Caco-2 (cell line): ENCODE data around the gene ICA1. TPM values are rescaled to one million over a fixed set of nuclear protein-coding genes. Genes with fewer than 3 reads are reported as not detected.

Source experiments
- BruUV-seq: library from RNA; stranded (reverse); fragments of 400-500 nt; replicated peaks from 2 replicates; lab custom pipeline; 2021; lab: Mats Ljungman, UMichigan
- CTCF ChIA-PET: fragments of 300-600 bp; sonication (Branson Sonifier 250); formaldehyde crosslinking; loops from one replicate; lab custom pipeline; 2022; ENCODE audit warnings: antibody characterized with exemption; lab: Charles Lee
- POLR2A ChIA-PET: fragments of 300-600 bp; sonication (Branson Sonifier 250); formaldehyde crosslinking; loops from one replicate; lab custom pipeline; 2022; ENCODE audit warnings: antibody characterized with exemption; lab: Charles Lee
- DNase-seq, 2 experiments: peaks; one replicate each; pipeline versions ENCODE4 v3.0.0 to v3.0.0-alpha.2; 2020 to 2022
- H3K27me3 ChIP-seq: replicated peaks from 2 replicates; pipeline ENCODE4 v1.6.0; 2011; ENCODE audit warnings: low read length; ENCODE audit not compliant: control insufficient read depth, insufficient read depth
- H3K36me3 ChIP-seq: 2 replicates; pipeline ENCODE4 v1.5.1; 2011; ENCODE audit warnings: low read length; ENCODE audit not compliant: control insufficient read depth, insufficient read depth
- H3K4me1 ChIP-seq: fragments of 250-450 bp; sonication (Bioruptor Pico); 2 replicates; pipeline ENCODE4 v1.5.1; 2020; ENCODE audit warnings: mild to moderate bottlenecking
- H3K4me3 ChIP-seq: 2 replicates; pipeline ENCODE4 v1.5.1; 2011; ENCODE audit warnings: low read depth, mild to moderate bottlenecking, control low read depth, low read length
- H3K9me3 ChIP-seq: fragments of 250-450 bp; sonication (Bioruptor Pico); 2 replicates; pipeline ENCODE4 v1.5.1; 2020; ENCODE audit warnings: mild to moderate bottlenecking, moderate library complexity
- H3K27ac Mint-ChIP-seq: one replicate; pipeline ENCODE4 v1.8.0; 2022; ENCODE audit warnings: mixed read lengths; ENCODE audit not compliant: unreplicated experiment
- H3K27me3 Mint-ChIP-seq: one replicate; pipeline ENCODE4 v1.8.0; 2022; ENCODE audit warnings: mixed read lengths; ENCODE audit not compliant: insufficient read depth, unreplicated experiment
- H3K36me3 Mint-ChIP-seq: one replicate; pipeline ENCODE4 v1.8.0; 2022; ENCODE audit warnings: mild to moderate bottlenecking, mixed read lengths; ENCODE audit not compliant: insufficient read depth, unreplicated experiment
- H3K4me1 Mint-ChIP-seq: one replicate; pipeline ENCODE4 v1.8.0; 2022; ENCODE audit warnings: low read depth, mixed read lengths; ENCODE audit not compliant: unreplicated experiment
- H3K4me3 Mint-ChIP-seq: one replicate; pipeline ENCODE4 v1.8.0; 2022; ENCODE audit warnings: mild to moderate bottlenecking, moderate library complexity, mixed read lengths; ENCODE audit not compliant: unreplicated experiment
- H3K9me3 Mint-ChIP-seq: one replicate; pipeline ENCODE4 v1.8.0; 2022; ENCODE audit warnings: mixed read lengths; ENCODE audit not compliant: unreplicated experiment
- intact Hi-C: fragments of 100-400 bp; cut with micrococcal nuclease; formaldehyde crosslinking; loops from one replicate; pipeline ENCODE4 v1.10.0; 2022; ENCODE audit not compliant: unreplicated experiment
- total RNA-seq: library from RNA; stranded (reverse); gene quantifications from 2 replicates; pipeline ENCODE4 v1.2.3, GENCODE V29; 2022
- TF ChIP-seq, protein P1 (sequence below), 2 experiments: fragments of 200-600 bp in 1 of 2; IDR thresholded peaks; 1 replicate in 1 of 2; 2 replicates in 1 of 2; pipeline versions ENCODE4 v1.5.1 to v1.8.0; 2011 to 2022; ENCODE audit warnings: antibody characterized with exemption in 1 of 2, control low read depth in 1 of 2, inconsistent platforms in 1 of 2, low read depth in 1 of 2, low read length in 1 of 2, mild to moderate bottlenecking in 1 of 2, moderate library complexity in 1 of 2; ENCODE audit not compliant: insufficient read depth in 1 of 2, severe bottlenecking in 1 of 2, unreplicated experiment in 1 of 2

The ICA1 gene
- total RNA-seq, 1 experiment from 2014 or later = 34.2 TPM

DNA sequence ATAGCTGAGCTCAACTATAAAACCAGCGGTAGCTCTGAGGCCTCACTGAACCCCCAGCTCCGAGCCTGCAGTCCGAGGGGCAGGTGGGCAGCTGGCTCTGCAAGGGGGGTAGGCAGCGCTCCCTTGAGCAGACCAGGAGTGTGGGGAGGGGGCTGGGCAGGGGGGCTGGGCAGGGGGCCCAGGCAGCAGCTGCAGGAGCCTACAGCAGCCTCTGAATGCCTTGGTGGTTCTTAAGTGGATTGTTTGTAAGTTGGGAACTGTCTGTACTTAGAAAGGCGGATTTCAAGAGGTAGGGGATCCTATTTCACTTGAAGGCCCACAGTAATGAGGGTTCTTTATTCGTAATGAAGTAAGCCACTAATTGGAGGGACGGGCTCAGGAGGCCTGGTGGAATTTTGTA is 72.3 kb downstream of the ICA1 start:
- no TSS peak for BruUV-seq
- H3K27me3 Mint-ChIP-seq = no peaks in the 10 kb centered on the region
- ChIA-PET CTCF (interaction anchor here (1.0 to 1.6 kb wide), 3 partner anchors 106 to 765 kb away, joined by 3 to 5 read pairs (median 4); no protein-coding TSS in a partner anchor), POLR2A (no interaction called here)
- intact Hi-C loops = loop anchor here (1.0 kb wide), 1 partner anchor 527 kb away; no protein-coding TSS in a partner anchor
- H3K36me3 Mint-ChIP-seq = no peaks in the 10 kb centered on the region
- no peaks in the 10 kb centered on the region for H3K9me3 ChIP-seq
- no peak overlapping the region for H3K27ac Mint-ChIP-seq
- no peaks in the 10 kb centered on the region for H3K27me3 ChIP-seq
- no peaks in the 10 kb centered on the region for H3K4me1 Mint-ChIP-seq
- TF ChIP-seq, protein P1, sequence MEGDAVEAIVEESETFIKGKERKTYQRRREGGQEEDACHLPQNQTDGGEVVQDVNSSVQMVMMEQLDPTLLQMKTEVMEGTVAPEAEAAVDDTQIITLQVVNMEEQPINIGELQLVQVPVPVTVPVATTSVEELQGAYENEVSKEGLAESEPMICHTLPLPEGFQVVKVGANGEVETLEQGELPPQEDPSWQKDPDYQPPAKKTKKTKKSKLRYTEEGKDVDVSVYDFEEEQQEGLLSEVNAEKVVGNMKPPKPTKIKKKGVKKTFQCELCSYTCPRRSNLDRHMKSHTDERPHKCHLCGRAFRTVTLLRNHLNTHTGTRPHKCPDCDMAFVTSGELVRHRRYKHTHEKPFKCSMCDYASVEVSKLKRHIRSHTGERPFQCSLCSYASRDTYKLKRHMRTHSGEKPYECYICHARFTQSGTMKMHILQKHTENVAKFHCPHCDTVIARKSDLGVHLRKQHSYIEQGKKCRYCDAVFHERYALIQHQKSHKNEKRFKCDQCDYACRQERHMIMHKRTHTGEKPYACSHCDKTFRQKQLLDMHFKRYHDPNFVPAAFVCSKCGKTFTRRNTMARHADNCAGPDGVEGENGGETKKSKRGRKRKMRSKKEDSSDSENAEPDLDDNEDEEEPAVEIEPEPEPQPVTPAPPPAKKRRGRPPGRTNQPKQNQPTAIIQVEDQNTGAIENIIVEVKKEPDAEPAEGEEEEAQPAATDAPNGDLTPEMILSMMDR (IDR thresholded peaks at IDR 0.05; ENCODE audit: insufficient read depth in 1 of 2, low read depth in 1 of 2, low read length in 1 of 2, severe bottlenecking in 1 of 2, unreplicated experiment in 1 of 2) = no peak
- H3K4me3 Mint-ChIP-seq = no peak overlapping the region
- no peaks in the 10 kb centered on the region for H3K9me3 Mint-ChIP-seq
- 0 out of 2 replicates have a peak, but pooled peaks cover 6% of the 10 kb centered on the region for H3K4me1 ChIP-seq
- no peak for DNase-seq
- no peaks in the 10 kb centered on the region for H3K36me3 ChIP-seq
- no peak overlapping the region for H3K4me3 ChIP-seq

DNA sequence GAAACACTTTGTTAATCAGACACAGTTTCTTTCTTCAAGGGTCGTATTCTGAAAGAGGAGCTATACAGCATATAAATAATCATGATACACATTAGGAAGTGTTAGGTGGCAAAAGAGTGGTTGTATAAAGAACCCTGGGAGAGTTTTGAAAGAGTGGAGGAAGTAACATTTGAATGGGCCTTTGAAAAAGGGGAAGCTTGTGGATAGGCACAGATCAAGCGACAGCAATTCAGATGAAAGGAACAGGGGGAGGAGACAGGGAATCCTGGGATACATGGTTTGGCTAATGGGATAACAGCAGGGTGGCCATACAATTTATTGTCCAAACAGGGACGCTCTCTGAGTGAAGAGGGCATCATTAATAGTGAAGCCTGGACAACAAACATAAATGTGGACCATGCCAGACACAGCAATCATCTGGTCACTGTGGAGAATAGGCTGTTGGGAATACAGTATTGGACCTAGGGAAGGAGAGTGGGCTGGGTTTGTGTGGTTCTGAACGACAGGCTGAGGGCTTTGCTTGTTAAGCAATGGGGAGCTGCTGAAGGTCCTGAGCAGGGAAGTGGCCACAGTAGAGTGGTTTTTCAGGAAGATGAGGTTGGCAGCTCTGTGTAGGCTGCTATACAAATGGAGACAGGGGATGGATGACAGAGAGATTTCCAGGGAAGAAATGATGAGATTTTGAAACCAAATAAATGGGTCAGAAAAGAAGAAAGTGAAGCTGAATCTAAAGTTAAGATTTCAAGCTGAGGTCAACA is 75.9 kb downstream of the ICA1 start:
- Histone ChIP-seq H3K36me3 (no peaks in the 10 kb centered on the region), H3K4me3 (no peak overlapping the region), H3K27me3 (no peaks in the 10 kb centered on the region), H3K4me1 (0 out of 2 replicates have a peak, but pooled peaks cover 6% of the 10 kb centered on the region), H3K9me3 (no peaks in the 10 kb centered on the region)
- POLR2A ChIA-PET = no interaction called here
- no peak overlapping the region for H3K4me3 Mint-ChIP-seq
- intact Hi-C loops = no loop called here
- TF ChIP-seq, protein P1 (IDR thresholded peaks at IDR 0.05; ENCODE audit: insufficient read depth in 1 of 2, low read depth in 1 of 2, low read length in 1 of 2, severe bottlenecking in 1 of 2, unreplicated experiment in 1 of 2) = no peak
- no peaks in the 10 kb centered on the region for H3K27me3 Mint-ChIP-seq
- no TSS peak for BruUV-seq
- no peaks in the 10 kb centered on the region for H3K36me3 Mint-ChIP-seq
- no peak overlapping the region for H3K27ac Mint-ChIP-seq
- CTCF ChIA-PET = no interaction called here
- H3K4me1 Mint-ChIP-seq = no peaks in the 10 kb centered on the region
- DNase-seq = no peak
- H3K9me3 Mint-ChIP-seq = no peaks in the 10 kb centered on the region

DNA sequence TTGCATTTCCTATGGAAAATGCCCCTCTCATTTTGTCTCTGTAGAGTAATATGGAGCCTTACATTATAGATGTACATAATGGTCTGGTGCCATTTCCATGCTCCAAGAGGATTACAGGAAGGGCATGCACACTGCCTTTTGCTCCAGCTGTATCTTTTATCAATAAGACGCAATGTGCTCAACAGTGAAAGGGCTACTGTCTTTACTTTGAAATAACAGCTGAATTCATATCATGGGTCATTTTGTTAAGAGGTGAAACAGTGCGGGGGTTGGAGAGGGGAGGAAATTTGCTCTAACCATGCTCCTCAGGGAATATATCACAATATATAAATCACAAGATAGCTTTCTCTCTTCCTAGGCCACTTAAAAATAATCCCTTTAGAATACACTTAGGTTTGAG is 77.7 kb downstream of the ICA1 start:
- H3K36me3 Mint-ChIP-seq = no peaks in the 10 kb centered on the region

More for the DNA sequence above, 77.7 kb downstream of the ICA1 start:
- Histone ChIP-seq H3K4me1 (no peaks in the 10 kb centered on the region), H3K4me3 (no peak overlapping the region), H3K27me3 (no peaks in the 10 kb centered on the region), H3K9me3 (no peaks in the 10 kb centered on the region), H3K36me3 (no peaks in the 10 kb centered on the region)
- CTCF ChIA-PET = no interaction called here
- POLR2A ChIA-PET = no interaction called here
- H3K4me1 Mint-ChIP-seq = no peaks in the 10 kb centered on the region
- no peaks in the 10 kb centered on the region for H3K9me3 Mint-ChIP-seq
- TF ChIP-seq, protein P1 (IDR thresholded peaks at IDR 0.05; ENCODE audit: insufficient read depth in 1 of 2, low read depth in 1 of 2, low read length in 1 of 2, severe bottlenecking in 1 of 2, unreplicated experiment in 1 of 2) = no peak
- H3K27ac Mint-ChIP-seq = no peak overlapping the region
- no TSS peak for BruUV-seq
- H3K27me3 Mint-ChIP-seq = no peaks in the 10 kb centered on the region
- intact Hi-C loops = no loop called here
- DNase-seq = no peak
- H3K4me3 Mint-ChIP-seq = no peak overlapping the region
